ENCODE results near the gene ERP44. TPM values are rescaled to one million over a fixed set of nuclear protein-coding genes. Genes with fewer than 3 reads are reported as not detected.
"Not testable (repeated sequence)": the region's sequence is repeated elsewhere in the genome, so short reads cannot be mapped to it uniquely, and the experiment has no call there.

ERP44 gene
- total RNA-seq, 3 donors from 2014 or later: 15.7 to 17.8 (median 17.7) TPM

DNA sequence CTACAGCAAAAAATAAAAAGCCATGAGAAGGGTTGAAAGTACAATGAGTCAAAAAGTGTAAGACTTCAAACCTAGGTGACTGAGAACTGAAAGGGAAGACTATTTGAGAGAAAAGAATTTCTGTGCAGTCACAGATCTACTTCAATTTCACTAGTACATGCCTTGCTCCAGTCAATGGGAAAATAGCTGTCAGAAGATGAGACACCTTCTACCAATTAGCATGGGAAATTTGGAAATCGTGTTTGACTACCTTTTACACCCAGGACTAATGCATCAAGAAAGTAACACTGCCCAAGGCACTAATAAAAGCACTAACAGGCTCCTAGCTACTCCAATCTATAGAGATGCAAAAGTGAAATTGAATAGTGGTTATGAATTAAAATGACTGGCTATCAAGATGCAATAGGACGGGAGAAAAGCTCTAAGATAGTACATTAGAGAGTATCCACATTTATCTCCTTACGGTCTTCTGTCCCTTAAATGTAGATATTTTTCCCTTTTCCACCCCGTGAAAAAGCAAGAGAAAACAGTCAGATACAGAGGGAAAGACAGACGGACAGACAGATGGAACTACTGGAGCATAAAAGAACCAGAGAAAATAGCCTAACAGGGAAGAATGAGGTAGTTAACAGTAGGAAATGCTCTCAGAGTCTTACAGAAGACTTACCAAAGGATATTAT is 15.2 kb downstream of the ERP44 start:
- no peaks in the 10 kb centered on the region for H3K9me3 ChIP-seq
- no peaks in the 10 kb centered on the region for H3K27me3 ChIP-seq
- intact Hi-C loops (cut with DNase I; ENCODE audit: low total_unique reads): no loop called here
- no peaks in the 10 kb centered on the region for H3K4me1 ChIP-seq
- no peak overlapping the region for H3K4me3 ChIP-seq
- TF ChIP-seq POLR2AphosphoS5 (IDR thresholded peaks at IDR 0.05) (no peak), POLR2A (IDR thresholded peaks at IDR 0.05) (no peak)
- TF ChIP-seq, protein P1, sequence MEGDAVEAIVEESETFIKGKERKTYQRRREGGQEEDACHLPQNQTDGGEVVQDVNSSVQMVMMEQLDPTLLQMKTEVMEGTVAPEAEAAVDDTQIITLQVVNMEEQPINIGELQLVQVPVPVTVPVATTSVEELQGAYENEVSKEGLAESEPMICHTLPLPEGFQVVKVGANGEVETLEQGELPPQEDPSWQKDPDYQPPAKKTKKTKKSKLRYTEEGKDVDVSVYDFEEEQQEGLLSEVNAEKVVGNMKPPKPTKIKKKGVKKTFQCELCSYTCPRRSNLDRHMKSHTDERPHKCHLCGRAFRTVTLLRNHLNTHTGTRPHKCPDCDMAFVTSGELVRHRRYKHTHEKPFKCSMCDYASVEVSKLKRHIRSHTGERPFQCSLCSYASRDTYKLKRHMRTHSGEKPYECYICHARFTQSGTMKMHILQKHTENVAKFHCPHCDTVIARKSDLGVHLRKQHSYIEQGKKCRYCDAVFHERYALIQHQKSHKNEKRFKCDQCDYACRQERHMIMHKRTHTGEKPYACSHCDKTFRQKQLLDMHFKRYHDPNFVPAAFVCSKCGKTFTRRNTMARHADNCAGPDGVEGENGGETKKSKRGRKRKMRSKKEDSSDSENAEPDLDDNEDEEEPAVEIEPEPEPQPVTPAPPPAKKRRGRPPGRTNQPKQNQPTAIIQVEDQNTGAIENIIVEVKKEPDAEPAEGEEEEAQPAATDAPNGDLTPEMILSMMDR (IDR thresholded peaks at IDR 0.05): no peak
- H3K27ac ChIP-seq: no peak overlapping the region
- no peak for DNase-seq (ENCODE audit: low spot score in 2 of 2)
- no peaks in the 10 kb centered on the region for H3K36me3 ChIP-seq

DNA sequence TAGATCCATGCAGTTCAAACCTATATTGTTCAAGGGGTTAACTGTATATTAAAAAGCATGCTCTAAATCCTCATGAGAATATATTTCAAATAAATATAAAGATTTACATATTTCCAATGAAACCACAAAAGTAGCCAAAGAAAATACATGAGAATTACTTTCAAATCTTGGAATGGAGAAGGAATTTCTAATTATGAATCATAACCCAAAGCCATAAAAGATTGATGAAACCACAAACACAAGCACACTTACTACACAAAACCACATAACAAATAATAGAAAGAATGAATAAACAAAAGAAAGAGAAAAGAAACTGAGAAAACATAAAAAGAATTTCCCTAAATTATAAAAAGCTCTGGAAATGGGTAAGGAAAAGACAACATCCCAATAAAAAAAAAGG is 16.0 kb downstream of the ERP44 start:
- Histone ChIP-seq H3K36me3 (no peaks in the 10 kb centered on the region), H3K9me3 (no peaks in the 10 kb centered on the region), H3K4me1 (no peaks in the 10 kb centered on the region), H3K27me3 (no peaks in the 10 kb centered on the region), H3K27ac (no peak overlapping the region), H3K4me3 (no peak overlapping the region)
- intact Hi-C loops (cut with DNase I; ENCODE audit: low total_unique reads): no loop called here
- DNase-seq (ENCODE audit: low spot score in 2 of 2): no peak
- TF ChIP-seq POLR2AphosphoS5 (IDR thresholded peaks at IDR 0.05): no peak
- TF ChIP-seq, protein P1 (IDR thresholded peaks at IDR 0.05): no peak

DNA sequence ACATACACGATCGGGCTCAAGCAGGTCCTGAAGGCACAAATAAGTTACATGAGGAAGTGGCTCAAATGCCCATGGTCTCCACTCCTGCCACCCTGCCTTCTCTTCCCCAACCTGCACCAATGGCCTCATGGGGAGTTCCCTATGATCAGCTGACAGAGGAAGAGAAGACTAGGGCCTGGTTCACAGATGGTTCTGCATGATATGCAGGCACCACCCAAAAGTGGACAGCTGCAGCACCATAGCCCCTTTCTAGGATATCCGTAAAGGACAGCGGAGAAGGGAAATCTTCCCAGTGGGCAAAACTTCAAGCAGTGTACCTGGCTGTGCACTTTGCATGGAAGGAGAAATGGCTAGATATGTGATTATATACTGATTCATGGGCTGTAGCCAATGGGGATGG is 22.5 kb downstream of the ERP44 start:
- intact Hi-C loops (cut with DNase I; ENCODE audit: low total_unique reads); H3K4me1 ChIP-seq; H3K27ac ChIP-seq: not testable (repeated sequence)

DNA sequence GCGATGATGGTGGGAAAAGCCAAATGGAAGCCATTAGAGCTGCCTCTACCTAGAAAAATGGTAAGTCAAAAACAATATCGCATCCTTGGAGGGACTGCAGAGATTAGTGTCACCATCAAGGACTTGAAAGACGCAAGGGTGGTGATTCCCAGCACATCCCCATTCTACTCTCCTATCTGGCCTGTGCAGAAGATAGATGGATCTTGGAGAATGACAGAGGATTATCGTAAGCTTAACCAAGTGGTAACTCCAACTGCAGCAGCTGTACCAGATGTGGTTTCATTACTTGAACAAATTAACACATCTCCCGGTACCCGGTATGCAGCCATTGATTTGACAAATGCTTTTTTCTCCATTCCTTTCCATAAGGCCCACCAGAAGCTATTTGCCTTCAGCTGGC is 23.8 kb downstream of the ERP44 start:
- H3K9me3 ChIP-seq: no peaks in the 10 kb centered on the region
- no peak overlapping the region for H3K27ac ChIP-seq
- DNase-seq (ENCODE audit: low spot score in 2 of 2): no peak

More for the DNA sequence above, 22.5 kb downstream of the ERP44 start:
- DNase-seq (ENCODE audit: low spot score in 2 of 2); H3K36me3 ChIP-seq; H3K9me3 ChIP-seq; H3K4me3 ChIP-seq; H3K27me3 ChIP-seq: not testable (repeated sequence)

DNA sequence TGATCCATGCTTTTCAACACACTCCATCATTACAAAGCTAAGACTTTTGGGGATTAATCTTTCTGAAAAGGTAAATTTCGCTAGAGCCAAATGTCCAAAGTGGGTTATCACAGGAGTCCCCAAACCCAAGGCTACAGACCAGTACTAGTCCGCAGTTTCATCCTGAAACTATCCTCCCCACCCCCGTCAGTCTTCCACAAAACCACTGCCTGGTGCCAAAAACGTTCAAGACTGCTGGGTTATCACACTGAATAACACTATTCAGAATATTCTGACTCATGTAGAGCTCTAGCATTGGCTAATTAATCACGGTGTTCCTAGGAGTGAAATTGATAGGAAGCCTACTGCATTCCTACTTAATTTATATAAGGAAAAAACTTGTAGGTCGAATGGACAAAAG is 24.7 kb downstream of the ERP44 start:
- no peaks in the 10 kb centered on the region for H3K4me1 ChIP-seq
- H3K36me3 ChIP-seq: no peaks in the 10 kb centered on the region
- TF ChIP-seq, protein P1 (IDR thresholded peaks at IDR 0.05): no peak
- no peak for TF ChIP-seq POLR2AphosphoS5 (IDR thresholded peaks at IDR 0.05)
- TF ChIP-seq POLR2A (IDR thresholded peaks at IDR 0.05): no peak
- no peaks in the 10 kb centered on the region for H3K27me3 ChIP-seq
- intact Hi-C loops (cut with DNase I; ENCODE audit: low total_unique reads): no loop called here
- H3K27ac ChIP-seq: no peak overlapping the region
- no peak for DNase-seq (ENCODE audit: low spot score in 2 of 2)
- H3K9me3 ChIP-seq: no peaks in the 10 kb centered on the region
- no peak overlapping the region for H3K4me3 ChIP-seq

More for the DNA sequence above, 23.8 kb downstream of the ERP44 start:
- TF ChIP-seq POLR2AphosphoS5 (IDR thresholded peaks at IDR 0.05) (no peak), POLR2A (IDR thresholded peaks at IDR 0.05) (no peak)
- TF ChIP-seq, protein P1 (IDR thresholded peaks at IDR 0.05): no peak
- Histone ChIP-seq H3K4me3 (no peak overlapping the region), H3K36me3 (no peaks in the 10 kb centered on the region), H3K4me1 (no peaks in the 10 kb centered on the region), H3K27me3 (no peaks in the 10 kb centered on the region)
- intact Hi-C loops (cut with DNase I; ENCODE audit: low total_unique reads): no loop called here

Measured in breast epithelium (tissue), 4 donors.